Aortic smooth muscle cell (primary cell): Measurements from ENCODE around the gene UBE2E2. TPM values are rescaled to one million over a fixed set of nuclear protein-coding genes. Genes with fewer than 3 reads are reported as not detected.

Source experiments
- total RNA-seq: library from RNA; depleted of rRNA; stranded (reverse); fragments of >200 nt; gene quantifications from 2 replicates; pipeline ENCODE4 v1.2.3, GENCODE V29; 2014

Gene UBE2E2
- 37.3 and 44.8 TPM in 2 replicates for total RNA-seq

GRCh38 chr3:23202921-23203707 lies at the start of gene UBE2E2:
Gene UBE2E2, plus strand, starts transcription at chr3:23203327.

